Neural progenitor cell (in vitro differentiated cells): ENCODE measurements around the gene MRTFB.
"Not testable (repeated sequence)": the region's sequence is repeated elsewhere in the genome, so short reads cannot be mapped to it uniquely, and the experiment has no call there.

Experiments
- EZH2 ChIP-seq: fragments of 200-600 bp; sonication (generic); IDR thresholded peaks from 2 replicates; pipeline ENCODE4 v1.6.1; 2017; ENCODE audit warnings: antibody characterized with exemption, mild to moderate bottlenecking, moderate library complexity
- EZH2phosphoT487 ChIP-seq: fragments of 200-600 bp; sonication (generic); IDR thresholded peaks from 2 replicates; pipeline ENCODE4 v1.6.1; 2017; ENCODE audit warnings: antibody characterized with exemption
- TF ChIP-seq, protein P1 (sequence below): fragments of 200-600 bp; sonication (generic); IDR thresholded peaks from 2 replicates; pipeline ENCODE4 v1.5.1; 2017; ENCODE audit warnings: antibody characterized with exemption, mild to moderate bottlenecking

DNA sequence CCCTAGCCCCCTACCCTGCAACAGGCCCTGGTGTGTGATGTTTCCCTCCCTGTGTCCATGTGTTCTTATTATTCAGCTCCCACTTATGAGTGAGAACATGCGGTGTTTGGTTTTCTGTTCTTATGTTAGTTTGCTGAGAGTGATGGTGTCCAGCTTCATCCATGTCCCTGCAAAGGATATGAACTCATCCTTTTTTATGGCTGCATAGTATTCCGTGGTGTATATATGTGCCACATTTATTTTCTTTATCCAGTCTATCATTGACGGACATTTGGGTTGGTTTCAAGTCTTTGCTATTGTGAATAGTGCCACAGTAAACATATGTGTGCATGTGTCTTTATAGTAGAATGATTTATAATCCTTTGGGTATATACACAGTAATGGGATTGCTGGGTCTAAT lies 51.3 kb downstream of the MRTFB start:
- TF ChIP-seq, protein P1, sequence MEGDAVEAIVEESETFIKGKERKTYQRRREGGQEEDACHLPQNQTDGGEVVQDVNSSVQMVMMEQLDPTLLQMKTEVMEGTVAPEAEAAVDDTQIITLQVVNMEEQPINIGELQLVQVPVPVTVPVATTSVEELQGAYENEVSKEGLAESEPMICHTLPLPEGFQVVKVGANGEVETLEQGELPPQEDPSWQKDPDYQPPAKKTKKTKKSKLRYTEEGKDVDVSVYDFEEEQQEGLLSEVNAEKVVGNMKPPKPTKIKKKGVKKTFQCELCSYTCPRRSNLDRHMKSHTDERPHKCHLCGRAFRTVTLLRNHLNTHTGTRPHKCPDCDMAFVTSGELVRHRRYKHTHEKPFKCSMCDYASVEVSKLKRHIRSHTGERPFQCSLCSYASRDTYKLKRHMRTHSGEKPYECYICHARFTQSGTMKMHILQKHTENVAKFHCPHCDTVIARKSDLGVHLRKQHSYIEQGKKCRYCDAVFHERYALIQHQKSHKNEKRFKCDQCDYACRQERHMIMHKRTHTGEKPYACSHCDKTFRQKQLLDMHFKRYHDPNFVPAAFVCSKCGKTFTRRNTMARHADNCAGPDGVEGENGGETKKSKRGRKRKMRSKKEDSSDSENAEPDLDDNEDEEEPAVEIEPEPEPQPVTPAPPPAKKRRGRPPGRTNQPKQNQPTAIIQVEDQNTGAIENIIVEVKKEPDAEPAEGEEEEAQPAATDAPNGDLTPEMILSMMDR: not testable (repeated sequence)
- TF ChIP-seq EZH2phosphoT487, EZH2: not testable (repeated sequence)
